Transverse colon (tissue), 4 donors: Measurements from ENCODE around the gene SCD5.

ENCODE experiments used
- EP300 ChIP-seq: sonication (generic); formaldehyde crosslinking; IDR thresholded peaks from one replicate; pipeline ENCODE4 v1.6.1; 2017; ENCODE audit warnings: antibody characterized with exemption, low read depth
- POLR2A ChIP-seq: fragments of 450-650 bp; IDR thresholded peaks from one replicate; pipeline ENCODE4 v1.6.1; 2016; ENCODE audit warnings: antibody characterized with exemption, mild to moderate bottlenecking, moderate library complexity
- POLR2AphosphoS5 ChIP-seq, 3 donors: sonication (generic); formaldehyde crosslinking; IDR thresholded peaks; one replicate each; pipeline ENCODE4 v1.6.1; 2016; ENCODE audit warnings: antibody characterized with exemption in 3 of 3
- TF ChIP-seq, protein P1 (sequence below), 5 experiments: fragments of 200-600 bp in 3 of 5; fragments of 450-650 bp in 2 of 5; sonication (generic) in 3 of 5; IDR thresholded peaks; 1 replicate in 2 of 5; 2 replicates in 3 of 5; pipeline ENCODE4 v1.5.1; 2016 to 2017; ENCODE audit warnings: antibody characterized with exemption in 5 of 5, inconsistent platforms in 3 of 5, mild to moderate bottlenecking in 2 of 5, moderate library complexity in 1 of 5

DNA sequence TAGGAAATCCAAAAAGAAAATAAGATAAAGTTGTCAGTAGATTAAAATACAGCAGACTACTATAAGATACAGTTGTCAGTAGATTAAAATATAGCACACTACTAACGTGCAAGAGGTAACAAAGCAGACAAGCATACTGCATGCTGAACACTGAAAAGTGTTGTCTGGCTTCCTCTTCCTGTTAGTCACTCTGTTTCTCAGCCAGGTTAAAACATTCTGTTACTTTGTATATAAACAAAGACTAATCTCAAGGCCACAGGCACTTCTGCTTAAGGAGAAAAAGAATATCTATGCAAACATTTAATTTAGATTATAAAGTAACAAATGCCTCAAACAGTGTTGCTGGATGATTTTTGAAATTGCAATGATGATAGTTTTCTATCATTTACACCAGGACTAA, 41.0 kb upstream of the SCD5 start:
- TF ChIP-seq POLR2AphosphoS5 (IDR thresholded peaks at IDR 0.05), result no peak
- no peak for TF ChIP-seq POLR2A
- TF ChIP-seq EP300, result no peak
- TF ChIP-seq, protein P1, sequence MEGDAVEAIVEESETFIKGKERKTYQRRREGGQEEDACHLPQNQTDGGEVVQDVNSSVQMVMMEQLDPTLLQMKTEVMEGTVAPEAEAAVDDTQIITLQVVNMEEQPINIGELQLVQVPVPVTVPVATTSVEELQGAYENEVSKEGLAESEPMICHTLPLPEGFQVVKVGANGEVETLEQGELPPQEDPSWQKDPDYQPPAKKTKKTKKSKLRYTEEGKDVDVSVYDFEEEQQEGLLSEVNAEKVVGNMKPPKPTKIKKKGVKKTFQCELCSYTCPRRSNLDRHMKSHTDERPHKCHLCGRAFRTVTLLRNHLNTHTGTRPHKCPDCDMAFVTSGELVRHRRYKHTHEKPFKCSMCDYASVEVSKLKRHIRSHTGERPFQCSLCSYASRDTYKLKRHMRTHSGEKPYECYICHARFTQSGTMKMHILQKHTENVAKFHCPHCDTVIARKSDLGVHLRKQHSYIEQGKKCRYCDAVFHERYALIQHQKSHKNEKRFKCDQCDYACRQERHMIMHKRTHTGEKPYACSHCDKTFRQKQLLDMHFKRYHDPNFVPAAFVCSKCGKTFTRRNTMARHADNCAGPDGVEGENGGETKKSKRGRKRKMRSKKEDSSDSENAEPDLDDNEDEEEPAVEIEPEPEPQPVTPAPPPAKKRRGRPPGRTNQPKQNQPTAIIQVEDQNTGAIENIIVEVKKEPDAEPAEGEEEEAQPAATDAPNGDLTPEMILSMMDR (IDR thresholded peaks at IDR 0.05), result no peak
